Measurements from ENCODE around the gene ZNF239.
"Not testable (repeated sequence)": the region's sequence is repeated elsewhere in the genome, so short reads cannot be mapped to it uniquely, and the experiment has no call there.

The ZNF239 gene
- total RNA-seq, result 2.4 to 3.4 reads per million in 2 donors

DNA sequence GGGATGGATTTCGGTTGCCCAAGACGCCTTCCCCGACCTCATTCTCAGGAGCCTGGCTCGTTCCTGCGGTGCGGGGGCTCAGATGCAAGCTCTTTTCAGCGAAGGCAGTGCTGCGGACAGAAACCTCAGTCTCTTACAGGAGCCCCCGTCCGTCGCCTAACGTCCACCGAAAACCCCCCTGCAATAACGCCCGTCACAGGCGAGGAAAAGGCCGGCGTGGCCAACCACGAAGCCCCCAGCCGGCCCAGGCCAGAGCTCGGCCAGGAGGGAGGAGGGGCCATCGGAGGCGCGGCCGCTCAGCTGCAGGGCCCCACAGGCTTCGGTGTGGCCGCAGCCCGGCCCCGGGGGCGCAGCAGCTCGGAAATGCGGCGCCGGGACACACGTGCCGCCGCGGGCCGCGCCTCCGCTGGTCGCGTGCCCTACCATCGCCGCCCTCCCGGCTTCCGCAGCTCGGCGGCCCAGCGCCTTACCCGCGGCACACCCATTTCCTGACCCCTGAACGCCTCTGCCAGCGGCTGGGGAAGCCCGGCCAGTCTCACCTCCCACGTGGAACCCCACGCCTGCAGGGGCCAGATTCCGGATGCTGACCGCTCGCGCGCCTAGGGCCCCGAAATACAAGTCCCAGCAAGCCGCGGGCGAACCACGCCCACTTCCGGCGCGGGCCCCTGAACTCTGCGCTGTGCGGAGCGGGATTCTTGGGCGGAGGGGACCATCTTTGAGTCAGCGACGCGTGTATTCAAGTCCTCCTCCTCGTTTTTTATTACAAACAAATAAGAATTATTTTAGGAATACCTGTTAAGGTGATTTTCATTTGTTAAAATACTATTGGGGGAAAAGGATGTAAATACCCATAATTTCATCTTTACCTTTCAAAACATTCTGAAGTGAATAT lies at the start of gene ZNF239:
Gene ZNF239, minus strand, starts transcription at position 616 of the 892 bp plus-strand sequence. CDS start 16,537 bp downstream, outside the sequence.
- peak; percentile 50 to 86 (median 69) for DNase-seq

DNA sequence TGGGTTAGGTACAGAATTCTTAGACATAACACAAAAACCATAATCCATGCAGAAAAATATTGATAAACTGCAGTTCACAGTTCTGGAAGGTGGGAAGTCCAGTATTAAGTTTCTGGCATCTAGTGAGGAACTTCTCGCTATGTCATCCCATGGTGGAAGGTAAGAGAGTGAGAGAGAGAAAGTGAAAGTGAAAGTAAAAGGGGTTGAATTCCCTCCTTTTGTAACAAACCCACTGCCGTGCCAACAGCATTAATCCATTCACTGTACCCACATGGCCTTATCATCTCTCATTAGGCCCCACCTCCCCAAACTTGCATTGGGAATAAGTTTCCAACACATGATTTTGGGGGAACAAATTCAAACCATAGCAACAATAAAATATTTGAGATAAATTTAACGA lies 48.9 kb upstream of the ZNF239 start:
- peak in 1 of 5 experiments; percentile 29 for DNase-seq

DNA sequence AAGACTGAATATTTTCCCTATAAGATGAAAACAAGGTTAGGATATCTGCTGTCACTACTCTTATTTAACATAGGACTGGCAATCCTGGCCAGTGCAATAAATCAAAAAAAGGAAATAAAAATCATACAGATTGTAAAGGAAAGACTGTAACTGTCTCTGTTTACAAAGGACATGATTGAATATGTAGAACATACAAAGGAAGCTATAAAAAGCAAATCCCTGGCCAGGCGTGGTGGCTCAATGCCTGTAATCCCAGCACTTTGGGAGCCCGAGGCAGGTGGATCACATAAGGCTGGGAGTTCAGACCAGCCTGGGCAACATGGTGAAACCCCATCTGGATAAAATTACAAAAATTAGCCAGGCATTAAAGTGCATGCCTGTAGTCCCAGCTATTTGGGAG lies 47.6 kb upstream of the ZNF239 start:
- DNase-seq, result no peak

DNA sequence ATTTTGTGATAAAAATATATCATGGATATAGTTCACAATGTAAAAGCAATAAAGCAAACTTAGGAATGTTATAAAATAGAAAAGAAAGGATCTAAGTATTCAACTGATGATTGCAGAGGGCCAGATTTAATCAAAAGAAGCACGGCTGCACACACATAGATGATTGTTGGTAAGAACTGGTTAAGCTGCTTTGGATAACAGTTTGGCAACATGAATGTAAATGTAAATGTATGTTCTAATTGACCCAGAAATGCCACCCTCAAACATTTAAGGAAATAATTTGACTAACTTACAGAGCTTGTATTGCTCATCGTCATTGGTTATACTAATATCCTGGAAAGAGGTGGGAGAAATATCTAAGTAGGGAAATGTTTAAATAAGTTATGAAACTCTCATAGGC lies 45.0 kb upstream of the ZNF239 start:
- no peak for DNase-seq

DNA sequence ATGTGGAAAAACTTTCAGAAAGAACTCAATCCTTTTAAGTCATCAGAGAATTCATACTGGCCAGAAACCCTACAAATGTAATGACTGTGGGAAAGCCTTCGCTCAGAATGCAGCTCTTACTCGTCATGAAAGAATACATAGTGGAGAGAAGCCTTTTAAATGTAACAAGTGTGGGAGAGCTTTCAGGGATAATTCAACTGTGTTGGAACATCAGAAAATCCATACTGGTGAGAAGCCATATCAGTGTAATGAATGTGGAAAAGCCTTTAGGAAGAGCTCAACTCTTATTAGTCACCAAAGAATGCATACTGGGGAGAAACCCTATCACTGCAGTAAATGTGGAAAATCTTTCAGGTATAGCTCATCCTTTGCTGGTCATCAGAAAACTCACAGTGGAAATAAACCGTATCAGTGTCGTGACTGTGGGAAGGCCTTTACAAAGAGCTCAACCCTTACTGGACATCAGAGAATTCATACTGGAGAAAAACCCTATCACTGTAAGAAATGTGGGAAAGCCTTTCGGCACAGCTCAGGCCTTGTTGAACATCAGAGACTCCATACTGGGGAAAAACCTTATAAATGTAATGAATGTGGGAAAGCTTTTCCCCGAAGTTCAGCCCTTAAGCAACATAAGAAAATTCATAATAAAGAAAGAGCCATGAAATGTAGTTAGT lies 42.4 kb upstream of the ZNF239 start:
- no peak for DNase-seq

DNA sequence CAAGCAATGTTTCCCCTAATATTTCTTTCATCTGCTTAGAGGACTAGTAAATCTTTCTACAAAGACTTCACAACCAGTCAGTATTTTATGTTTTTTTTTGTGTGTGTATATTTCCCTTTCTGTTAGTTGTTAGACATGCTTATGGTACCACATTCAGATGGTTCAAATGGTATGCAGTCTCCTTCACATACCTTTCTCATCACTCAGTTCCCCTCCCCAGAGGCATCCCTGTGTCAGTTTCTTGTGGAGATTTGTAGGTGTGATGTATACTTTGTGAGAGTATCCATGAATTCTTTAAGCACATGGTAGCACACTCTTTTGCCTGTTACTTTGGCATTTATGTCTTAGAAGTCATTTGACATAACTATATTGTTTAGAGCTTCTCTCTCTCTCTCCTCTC lies 36.2 kb upstream of the ZNF239 start:
- no peak for DNase-seq

DNA sequence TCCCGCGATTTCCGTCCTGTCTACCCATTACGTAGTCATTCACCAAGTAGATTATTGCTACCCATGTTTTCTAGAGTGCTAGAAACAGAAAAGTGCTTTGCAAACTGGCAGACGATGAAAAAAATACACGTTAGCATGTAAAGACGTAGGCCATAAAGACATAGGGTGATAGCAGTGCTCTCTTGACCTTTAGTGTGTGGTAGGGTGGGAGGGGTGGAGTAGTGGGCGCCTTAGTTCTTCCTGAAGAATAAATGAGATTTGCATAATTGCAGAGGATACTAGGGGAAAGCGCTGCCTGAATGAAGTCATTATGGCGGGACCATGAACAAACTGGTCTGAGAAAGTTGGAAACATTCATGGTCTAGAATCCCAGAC lies 32.8 kb upstream of the ZNF239 start:
- no peak for DNase-seq

DNA sequence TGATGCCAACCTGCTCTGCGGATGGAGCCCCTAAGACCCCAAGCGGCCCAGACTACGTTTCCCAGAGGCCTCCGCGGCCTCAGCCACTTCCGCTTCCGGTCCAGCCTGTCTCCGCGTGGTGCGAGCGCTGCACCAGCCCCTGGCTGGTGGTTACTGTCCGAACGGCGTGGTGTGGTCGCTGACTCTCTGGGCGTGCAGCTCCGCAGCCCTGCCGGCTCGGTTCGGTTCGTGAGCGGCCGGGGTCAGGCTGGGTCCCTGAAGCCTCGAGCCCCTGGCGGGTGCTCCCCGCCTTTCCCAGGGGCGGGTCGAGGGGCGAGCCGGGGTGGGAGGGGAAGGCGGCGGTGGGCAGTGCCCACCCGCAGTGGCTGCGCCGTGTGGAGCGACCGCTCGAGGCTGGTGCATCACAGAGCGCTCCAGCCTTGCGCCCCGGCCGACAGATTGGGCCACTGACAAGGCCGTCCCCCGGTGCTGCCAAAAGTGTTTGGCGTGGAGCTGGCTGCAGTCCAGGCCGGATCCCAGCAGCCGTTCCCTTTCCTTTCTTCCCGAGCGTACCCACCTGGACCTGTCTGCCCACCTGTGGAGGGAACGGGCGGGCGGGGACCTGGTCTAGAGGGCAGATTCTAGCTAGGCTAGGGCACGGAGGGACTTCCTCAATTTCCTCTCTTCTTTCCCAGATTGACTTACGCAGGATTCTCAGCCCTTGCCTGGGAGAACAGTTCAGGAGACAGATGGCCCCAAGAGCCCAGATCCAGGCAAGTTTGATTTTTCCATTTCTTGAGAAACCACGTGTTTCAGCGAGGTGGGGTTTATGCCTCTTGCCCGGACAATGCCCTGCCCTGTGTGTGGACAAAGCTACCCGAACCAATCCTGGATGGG lies 32.1 kb upstream of the ZNF239 start, which contains the start of gene ZNF485:
Gene ZNF485, plus strand, starts transcription at position 116 of the 876 bp plus-strand sequence. Its CDS starts 613 bp downstream, at position 729.
- peak; percentile 18 to 72 (median 39) for DNase-seq

DNA sequence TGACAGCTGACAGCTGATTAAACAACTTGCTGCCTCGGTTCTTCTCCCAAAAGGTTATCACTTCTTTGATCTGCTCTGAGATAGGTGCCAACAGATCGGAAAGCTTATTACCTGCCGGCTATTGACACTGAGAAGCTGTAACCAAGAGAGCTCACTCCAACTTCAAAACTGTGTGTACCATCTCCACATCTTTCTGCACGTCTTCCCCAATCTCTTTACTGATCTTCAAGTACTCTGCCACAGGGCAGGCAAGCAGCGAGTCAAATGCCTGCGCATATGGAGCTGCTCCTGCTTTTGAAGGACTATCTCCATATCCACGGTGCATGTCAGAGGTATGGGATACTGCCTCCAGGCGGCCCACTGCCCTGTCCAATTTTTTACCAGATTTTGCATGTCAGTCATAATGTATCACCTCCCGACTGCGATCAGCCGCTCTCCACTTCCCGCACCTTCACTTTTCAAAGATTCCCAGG lies 31.5 kb upstream of the ZNF239 start:
- no peak for DNase-seq

DNA sequence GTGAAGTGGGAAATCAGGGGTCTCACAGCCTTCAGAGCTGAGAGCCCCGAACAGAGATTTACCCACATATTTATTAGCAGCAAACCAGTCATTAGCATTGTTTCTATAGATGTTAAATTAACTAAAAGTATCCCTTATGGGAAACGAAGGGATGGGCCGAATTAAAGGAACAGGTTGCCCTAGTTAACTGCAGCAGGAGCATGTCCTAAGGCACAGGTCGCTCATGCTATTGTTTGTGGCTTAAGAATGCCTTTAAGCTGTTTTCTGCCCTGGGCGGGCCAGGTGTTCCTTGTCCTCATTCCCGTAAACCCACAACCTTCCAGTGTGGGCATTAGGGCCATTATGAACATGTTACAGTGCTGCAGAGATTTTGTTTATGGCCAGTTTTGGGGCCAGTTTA lies 27.2 kb upstream of the ZNF239 start:
- DNase-seq, result not testable (repeated sequence)

DNA sequence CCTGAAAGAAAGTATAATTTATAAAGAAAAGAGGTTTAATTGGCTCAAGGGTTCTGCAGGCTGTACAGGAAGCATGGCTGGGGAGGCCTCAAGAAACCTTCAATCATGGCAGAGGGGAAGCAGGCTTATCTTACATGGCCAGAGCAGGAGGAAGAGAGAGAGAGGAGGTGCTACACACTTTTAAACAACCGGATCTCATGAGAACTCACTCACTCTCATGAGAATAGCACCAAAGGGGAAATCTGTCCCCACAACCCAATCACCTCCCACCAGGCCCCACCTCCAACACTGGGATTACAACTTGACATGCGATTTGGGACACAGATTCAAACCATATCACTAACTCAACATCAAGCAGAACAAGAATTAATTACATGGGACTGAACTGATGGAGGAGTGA lies 24.9 kb upstream of the ZNF239 start:
- no peak for DNase-seq

DNA sequence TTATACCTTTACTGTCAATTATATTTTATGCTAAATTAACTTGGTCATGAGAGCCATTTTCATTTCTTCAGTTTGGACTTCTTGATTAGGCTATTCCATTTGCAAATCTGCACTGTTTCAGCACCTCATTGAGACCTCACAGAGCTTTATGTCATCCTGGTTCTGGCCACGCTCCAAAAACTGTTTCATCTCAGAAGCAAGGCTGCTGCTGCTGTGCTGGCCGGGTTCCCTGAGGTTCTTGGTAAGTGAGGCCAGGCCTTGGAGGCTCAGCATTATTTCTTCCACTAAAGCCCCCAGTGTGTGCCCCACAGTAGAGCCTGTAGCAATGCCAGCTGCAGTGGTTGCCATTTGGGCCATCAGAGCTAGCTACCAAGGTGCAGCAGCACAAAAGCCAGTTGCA lies 24.0 kb upstream of the ZNF239 start:
- DNase-seq, result no peak

DNA sequence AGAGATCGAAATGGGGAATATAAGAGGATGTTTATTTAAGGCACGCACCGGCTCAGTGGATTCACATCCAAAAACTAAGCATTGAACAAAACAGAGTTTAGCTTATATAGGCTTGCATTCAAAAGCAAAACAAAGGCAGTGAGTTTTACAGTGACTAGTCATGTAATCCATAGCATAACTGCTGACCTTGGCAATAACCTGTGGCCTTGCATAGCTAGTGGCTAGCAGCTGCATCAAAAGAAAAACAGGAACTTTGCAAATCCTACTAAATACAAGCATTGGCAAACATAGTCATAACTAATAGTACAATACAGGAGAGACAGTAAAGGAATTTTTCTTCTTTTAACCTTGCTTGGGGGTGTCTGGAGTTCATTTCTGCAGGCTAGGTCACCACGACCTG lies 22.1 kb upstream of the ZNF239 start:
- DNase-seq, result no peak

DNA sequence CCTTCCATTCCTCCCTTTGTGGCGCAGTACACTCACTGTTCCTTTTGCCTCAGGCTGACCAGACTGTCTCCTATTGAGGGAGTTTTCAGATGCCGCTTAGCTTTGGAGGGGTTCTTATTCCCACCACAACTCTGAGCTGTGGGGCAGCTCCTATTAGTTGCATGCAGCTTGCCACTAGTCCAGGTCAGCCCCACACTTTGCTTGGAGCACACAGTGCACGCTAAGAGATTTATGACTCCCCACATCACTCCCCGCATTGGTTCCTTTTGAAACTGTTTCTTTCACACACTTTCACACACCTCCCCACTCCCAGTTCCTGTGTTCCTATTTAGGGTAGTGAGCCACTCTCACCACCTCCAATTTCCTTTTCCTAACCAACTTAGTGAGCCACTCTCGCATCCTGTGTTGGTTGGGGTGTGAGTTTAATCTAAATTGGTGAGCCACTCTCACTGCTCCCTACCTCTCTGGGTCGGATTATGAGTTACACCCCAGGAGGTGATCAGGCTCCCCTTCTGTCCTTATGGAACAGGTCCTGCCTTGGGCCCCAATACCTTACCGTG lies 21.4 kb upstream of the ZNF239 start:
- peak in 2 of 5 experiments; percentile 31 to 45 for DNase-seq

DNA sequence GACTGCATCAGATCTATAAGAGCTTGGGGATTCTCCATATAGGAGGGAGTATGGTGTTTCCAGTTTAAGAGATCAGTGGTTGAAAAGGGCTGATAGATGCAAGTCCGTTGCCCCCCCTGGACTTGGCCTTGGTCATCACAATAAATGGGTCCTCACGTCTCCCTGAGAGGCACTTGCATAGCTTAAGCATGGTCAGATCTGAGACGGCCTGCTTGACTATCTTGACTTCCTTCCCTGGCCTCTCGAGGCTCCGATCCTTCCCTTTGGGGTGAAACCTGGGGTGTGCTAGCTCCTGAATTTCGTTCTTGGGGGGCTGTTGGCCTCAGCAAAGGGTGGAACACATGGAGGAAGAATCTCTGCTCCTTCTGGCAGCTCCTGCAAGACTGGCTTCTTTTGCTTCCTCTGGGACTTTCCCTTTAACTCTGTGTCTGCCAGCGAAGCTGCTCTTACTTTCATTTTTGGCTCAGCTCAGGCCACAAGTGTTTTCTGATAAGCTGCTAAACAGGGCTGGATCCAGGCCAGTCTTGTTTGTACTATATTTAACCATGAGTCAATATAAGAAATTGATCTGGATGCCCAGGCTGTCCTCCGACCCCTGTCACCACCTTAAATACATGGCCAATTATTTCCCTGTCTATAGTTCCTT lies 20.7 kb upstream of the ZNF239 start:
- DNase-seq, result peak in 2 of 5 experiments; percentile 26 to 76

DNA sequence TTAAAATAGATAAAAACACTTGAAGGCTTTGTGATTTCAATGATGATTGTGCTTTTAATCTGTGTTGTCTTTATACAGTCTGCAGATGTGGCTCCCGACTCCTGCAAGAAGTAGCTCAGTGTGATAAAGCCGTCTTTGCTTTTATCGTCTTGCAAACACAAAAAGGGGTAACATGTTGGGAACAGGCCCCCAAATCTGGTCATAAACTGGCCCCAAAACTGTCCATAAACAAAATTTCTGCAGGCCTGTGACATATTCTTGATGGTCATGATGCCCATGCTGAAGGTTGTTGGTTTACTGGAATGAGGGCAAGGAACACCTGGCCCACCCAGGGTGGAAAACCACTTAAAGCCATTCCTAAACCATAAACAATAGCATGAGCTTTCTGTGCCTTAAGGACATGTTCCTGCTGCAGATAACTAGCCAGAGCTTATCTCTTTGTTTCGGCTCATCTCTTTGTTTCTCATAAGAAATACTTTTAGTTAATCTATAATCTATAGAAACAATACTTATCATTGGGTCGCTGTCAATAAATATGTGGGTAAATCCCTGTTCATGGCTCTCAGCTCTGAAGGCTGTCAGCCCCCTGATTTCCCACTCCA lies 17.0 kb upstream of the ZNF239 start:
- no peak for DNase-seq

DNA sequence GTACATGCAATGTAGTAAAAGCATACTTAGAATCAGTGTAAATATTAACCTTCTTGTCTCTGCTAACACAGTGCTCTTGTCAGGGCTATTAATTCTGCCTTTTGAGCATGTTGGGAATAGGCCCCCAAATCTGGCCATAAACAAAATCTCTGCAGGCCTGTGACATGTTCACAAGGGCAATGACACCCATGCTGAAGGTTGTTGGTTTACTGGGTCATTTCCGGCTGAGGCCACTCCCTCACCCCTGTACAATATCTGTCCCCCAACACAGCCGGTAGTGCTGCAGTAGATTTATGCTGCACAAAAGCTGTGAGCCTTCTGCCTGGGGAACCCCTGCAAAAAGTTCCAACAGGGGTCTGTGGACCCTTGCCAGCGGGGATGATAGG lies 12.3 kb upstream of the ZNF239 start:
- not testable (repeated sequence) for DNase-seq

DNA sequence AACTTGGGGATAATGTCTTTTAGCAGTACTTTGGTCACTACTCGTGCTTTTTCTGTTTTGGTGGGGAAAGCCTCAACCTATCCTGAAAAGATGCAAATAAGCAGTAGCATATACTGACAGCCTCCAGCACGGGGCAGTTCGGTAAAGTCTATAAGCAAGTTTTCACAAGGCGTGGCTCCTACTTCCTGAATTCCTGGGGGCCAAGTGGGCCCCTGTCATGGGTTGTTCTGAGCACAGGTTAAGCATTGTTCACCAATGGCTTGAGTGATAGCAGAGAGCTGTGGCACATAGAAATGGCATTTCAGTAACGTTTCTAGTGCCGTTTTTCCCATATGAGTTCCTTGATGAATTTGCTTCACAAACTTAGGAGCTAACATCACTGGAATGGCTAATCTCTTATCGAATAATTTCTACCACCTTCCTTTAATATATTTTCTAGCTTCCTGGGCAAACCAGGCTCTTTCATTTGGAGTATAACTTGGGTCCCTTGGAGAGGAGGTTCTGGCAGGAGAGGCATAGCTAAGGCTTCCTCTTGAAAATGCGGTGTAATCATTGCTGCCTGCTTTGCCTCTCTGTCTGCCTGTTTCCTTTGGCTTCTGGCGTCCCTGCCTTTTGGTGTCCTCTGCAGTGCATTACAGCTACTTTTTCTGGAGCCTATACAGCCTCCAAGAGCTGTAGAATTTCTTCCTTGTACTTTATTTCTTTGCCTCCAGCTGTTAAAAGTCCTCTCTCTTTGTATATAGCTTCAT lies 11.7 kb upstream of the ZNF239 start:
- DNase-seq, result no peak

DNA sequence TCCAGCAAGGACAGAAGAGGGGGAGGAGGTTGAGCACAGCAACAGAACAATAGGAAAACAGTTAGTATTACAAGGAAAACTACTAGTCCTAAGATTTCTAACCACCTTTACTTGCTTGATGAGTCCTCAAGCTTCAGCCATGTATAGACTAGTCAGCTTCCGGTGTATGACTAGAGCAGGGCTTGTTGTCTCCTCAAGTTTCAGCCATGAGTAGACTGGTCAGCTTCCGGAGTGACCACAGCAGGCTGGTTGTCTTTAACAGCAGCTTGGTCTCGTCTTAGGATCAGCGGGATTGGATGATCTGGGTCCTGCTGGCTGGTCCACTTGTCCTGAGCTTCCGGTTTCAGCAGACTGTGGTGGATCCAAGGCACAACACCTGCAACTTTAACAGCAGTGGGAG lies 10.6 kb upstream of the ZNF239 start:
- no peak for DNase-seq

DNA sequence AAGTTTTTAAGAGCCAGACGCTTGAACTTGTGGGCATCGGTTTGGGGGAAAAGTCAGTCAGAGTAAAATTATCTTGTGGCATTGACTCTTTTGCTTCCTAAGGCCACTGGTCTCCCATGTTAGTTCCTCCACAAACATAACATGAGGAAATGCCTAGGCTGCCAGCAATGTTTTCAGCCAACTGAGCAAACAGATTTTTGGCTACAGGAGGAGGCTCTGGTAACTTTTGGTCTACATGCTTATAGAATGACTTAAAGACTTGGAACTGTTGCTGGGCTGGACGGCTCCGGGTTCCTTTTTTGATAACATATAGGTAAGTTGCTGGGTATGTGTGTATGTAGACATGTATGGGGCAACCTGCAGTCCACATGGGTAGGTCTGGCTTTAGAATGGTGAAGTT lies 9.6 kb upstream of the ZNF239 start:
- no peak for DNase-seq

DNA sequence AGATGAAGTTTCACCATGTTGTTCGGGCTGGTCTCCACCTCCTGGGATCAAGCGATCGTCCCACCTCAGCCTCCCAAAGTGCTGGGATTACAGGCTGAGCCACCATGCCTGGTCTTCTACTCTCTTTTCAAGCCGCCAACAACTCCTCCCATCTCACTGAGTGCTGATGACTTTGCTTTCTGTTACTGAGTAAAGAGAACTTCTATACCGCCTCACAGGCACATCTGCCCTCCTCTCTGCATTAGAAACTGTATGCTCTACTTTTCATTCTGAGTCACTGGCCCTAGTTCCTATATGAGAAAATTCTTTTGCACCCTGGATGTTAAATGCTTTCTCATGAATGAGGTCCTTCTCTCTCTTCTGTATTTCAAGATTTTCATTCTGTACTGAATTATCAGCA lies 2.2 kb upstream of the ZNF239 start:
- DNase-seq, result peak in 1 of 5 experiments; percentile 33
